ENCODE data around the gene BACH2. TPM values are rescaled to one million over a fixed set of nuclear protein-coding genes. Genes with fewer than 3 reads are reported as not detected.
"Not testable (repeated sequence)": the region's sequence is repeated elsewhere in the genome, so short reads cannot be mapped to it uniquely, and the experiment has no call there.

The BACH2 gene
- total and polyA plus RNA-seq, 4 donors = 0.78 to 17.4 (median 3.2) TPM

DNA sequence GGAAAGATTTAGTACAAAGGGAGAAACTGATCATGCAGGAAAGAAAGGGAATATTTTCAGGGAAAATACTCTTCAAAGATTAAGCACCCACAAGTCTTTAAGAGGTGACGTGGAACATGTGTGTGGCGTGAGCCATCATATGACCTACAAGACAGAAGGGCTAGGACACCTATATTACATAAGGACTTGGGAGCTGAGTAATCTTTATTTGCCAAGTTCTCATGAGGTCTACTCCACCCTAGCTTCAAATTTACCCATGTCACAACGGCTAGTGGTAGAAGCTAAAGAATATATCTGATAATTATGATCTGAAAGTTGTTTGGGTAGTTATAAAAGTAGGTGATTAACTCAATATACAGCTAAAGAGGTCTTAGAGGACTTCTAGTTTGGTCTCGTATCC, 234.6 kb downstream of the BACH2 start:
- DNase-seq (no peak), ATAC-seq (ENCODE audit: insufficient read depth, low FRiP score) (no peak)
- 71 to 85% methylated on average over 4 of the region's 4 CpGs for WGBS, 2 donors

GRCh38 chr6:90059178-90059577, 237.5 kb downstream of the BACH2 start:
- not testable (repeated sequence) for H3K9ac ChIP-seq (ENCODE audit: insufficient read depth in 1 of 2, low read length in 2 of 2)

More for the DNA sequence above, 234.6 kb downstream of the BACH2 start:
- H3K27me3 ChIP-seq (ENCODE audit: control insufficient read depth in 3 of 3, insufficient read depth in 3 of 3, low read length in 2 of 3) = no peaks in the 10 kb centered on the region
- TF ChIP-seq, protein P1, sequence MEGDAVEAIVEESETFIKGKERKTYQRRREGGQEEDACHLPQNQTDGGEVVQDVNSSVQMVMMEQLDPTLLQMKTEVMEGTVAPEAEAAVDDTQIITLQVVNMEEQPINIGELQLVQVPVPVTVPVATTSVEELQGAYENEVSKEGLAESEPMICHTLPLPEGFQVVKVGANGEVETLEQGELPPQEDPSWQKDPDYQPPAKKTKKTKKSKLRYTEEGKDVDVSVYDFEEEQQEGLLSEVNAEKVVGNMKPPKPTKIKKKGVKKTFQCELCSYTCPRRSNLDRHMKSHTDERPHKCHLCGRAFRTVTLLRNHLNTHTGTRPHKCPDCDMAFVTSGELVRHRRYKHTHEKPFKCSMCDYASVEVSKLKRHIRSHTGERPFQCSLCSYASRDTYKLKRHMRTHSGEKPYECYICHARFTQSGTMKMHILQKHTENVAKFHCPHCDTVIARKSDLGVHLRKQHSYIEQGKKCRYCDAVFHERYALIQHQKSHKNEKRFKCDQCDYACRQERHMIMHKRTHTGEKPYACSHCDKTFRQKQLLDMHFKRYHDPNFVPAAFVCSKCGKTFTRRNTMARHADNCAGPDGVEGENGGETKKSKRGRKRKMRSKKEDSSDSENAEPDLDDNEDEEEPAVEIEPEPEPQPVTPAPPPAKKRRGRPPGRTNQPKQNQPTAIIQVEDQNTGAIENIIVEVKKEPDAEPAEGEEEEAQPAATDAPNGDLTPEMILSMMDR (IDR thresholded peaks at IDR 0.05; ENCODE audit: control extremely low read depth, extremely low read depth) = no peak
- no peak overlapping the region for H3K27ac ChIP-seq (ENCODE audit: low read depth in 1 of 2, low read length in 1 of 2)
- H3K9me3 ChIP-seq (ENCODE audit: control insufficient read depth in 4 of 4, insufficient read depth in 3 of 4, low read length in 3 of 4) = peaks cover 0 to 2% (median 0%) of the 10 kb centered on the region in 4 donors
- no peak overlapping the region for H3K4me3 ChIP-seq
- peaks cover 0 to 10% (median 0%) of the 10 kb centered on the region in 5 donors for H3K4me1 ChIP-seq (ENCODE audit: control insufficient read depth in 5 of 5, insufficient read depth in 5 of 5, low read length in 5 of 5)
- no peak overlapping the region for H3K9ac ChIP-seq (ENCODE audit: insufficient read depth in 1 of 2, low read length in 2 of 2)
- H3K36me3 ChIP-seq (ENCODE audit: control insufficient read depth in 4 of 4, insufficient read depth in 4 of 4, low read length in 4 of 4) = no peaks in the 10 kb centered on the region

DNA sequence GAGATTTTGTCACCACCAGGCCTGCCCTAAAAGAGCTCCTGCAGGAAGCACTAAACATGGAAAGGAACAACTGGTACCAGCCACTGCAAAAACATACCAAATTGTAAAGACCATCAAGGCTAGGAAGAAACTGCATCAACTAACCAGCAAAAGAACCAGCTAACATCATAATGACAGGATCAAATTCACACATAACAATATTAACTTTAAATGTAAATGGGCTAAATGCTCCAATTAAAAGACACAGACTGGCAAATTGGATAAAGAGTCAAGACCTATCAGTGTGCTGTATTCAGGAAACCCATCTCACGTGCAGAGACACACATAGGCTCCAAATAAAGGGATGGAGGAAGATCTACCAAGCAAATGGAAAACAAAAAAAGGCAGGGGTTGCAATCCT, 240.7 kb downstream of the BACH2 start:
- not testable (repeated sequence) for H3K4me3 ChIP-seq; DNase-seq; H3K27me3 ChIP-seq (ENCODE audit: control insufficient read depth in 3 of 3, insufficient read depth in 3 of 3, low read length in 2 of 3); H3K9me3 ChIP-seq (ENCODE audit: control insufficient read depth in 4 of 4, insufficient read depth in 3 of 4, low read length in 3 of 4); ATAC-seq (ENCODE audit: insufficient read depth, low FRiP score); H3K27ac ChIP-seq (ENCODE audit: low read depth in 1 of 2, low read length in 1 of 2); H3K4me1 ChIP-seq (ENCODE audit: control insufficient read depth in 5 of 5, insufficient read depth in 5 of 5, low read length in 5 of 5); H3K9ac ChIP-seq (ENCODE audit: insufficient read depth in 1 of 2, low read length in 2 of 2); H3K36me3 ChIP-seq (ENCODE audit: control insufficient read depth in 4 of 4, insufficient read depth in 4 of 4, low read length in 4 of 4)
- WGBS, 2 donors = 90 to 100% methylated on average over 1 of the region's 1 CpG

More at GRCh38 chr6:90059178-90059577, 237.5 kb downstream of the BACH2 start:
- not testable (repeated sequence) for DNase-seq; H3K27ac ChIP-seq (ENCODE audit: low read depth in 1 of 2, low read length in 1 of 2); H3K9me3 ChIP-seq (ENCODE audit: control insufficient read depth in 4 of 4, insufficient read depth in 3 of 4, low read length in 3 of 4); ATAC-seq (ENCODE audit: insufficient read depth, low FRiP score); H3K36me3 ChIP-seq (ENCODE audit: control insufficient read depth in 4 of 4, insufficient read depth in 4 of 4, low read length in 4 of 4); H3K4me3 ChIP-seq; H3K27me3 ChIP-seq (ENCODE audit: control insufficient read depth in 3 of 3, insufficient read depth in 3 of 3, low read length in 2 of 3)
- H3K4me1 ChIP-seq (ENCODE audit: control insufficient read depth in 5 of 5, insufficient read depth in 5 of 5, low read length in 5 of 5) = peaks cover 0 to 10% (median 0%) of the 10 kb centered on the region in 5 donors
- 79 to 87% methylated on average over 3 of the region's 3 CpGs for WGBS, 2 donors

DNA sequence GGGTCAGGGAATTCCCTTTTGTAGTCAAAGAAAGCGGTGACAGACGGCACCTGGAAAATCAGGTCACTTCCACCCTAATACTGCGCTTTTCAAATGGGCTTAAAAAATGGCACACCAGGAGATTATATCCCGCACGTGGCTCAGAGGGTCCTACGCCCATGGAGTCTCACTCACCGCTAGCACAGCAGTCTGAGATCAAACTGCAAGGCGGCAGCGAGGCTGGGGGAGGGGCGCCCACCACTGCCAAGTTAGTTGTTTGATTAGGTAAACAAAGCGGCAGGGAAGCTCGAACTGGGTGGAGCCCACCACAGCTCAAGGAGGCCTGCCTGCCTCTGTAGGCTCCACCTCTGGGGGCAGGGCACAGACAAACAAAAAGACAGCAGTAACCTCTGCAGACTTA, 242.4 kb downstream of the BACH2 start:
- not testable (repeated sequence) for ATAC-seq (ENCODE audit: insufficient read depth, low FRiP score)

DNA sequence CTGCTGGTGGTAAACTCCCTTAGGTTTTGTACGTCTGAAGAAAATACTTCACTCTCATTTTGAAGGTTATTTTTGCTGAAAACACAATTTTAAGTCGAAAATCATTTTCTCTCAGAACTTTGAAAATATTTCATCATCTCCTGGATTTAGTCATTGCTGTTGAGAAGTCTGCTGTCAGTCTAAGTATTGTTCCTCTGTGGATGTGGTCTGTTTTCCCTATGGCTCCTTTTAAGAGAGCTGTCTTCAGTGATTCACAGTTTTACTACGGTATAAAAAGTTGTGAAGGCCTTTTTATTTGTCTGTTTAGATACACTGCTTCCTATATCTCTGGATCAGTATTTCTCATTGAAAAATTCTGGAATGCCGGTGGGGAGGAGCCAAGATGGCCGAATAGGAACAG, 243.0 kb downstream of the BACH2 start:
- TF ChIP-seq, protein P1 (IDR thresholded peaks at IDR 0.05; ENCODE audit: control extremely low read depth, extremely low read depth) = no peak
- no peak for DNase-seq
- no peak overlapping the region for H3K27ac ChIP-seq (ENCODE audit: low read depth in 1 of 2, low read length in 1 of 2)
- no peak for ATAC-seq (ENCODE audit: insufficient read depth, low FRiP score)
- H3K27me3 ChIP-seq (ENCODE audit: control insufficient read depth in 3 of 3, insufficient read depth in 3 of 3, low read length in 2 of 3) = no peaks in the 10 kb centered on the region
- no peak overlapping the region for H3K4me3 ChIP-seq
- no peaks in the 10 kb centered on the region for H3K36me3 ChIP-seq (ENCODE audit: control insufficient read depth in 4 of 4, insufficient read depth in 4 of 4, low read length in 4 of 4)
- peaks cover 0 to 5% (median 0%) of the 10 kb centered on the region in 4 donors for H3K9me3 ChIP-seq (ENCODE audit: control insufficient read depth in 4 of 4, insufficient read depth in 3 of 4, low read length in 3 of 4)
- H3K9ac ChIP-seq (ENCODE audit: insufficient read depth in 1 of 2, low read length in 2 of 2) = no peak overlapping the region
- peaks cover 0 to 11% (median 0%) of the 10 kb centered on the region in 5 donors for H3K4me1 ChIP-seq (ENCODE audit: control insufficient read depth in 5 of 5, insufficient read depth in 5 of 5, low read length in 5 of 5)
- WGBS, 2 donors = 93 to 97% methylated on average over 5 of the region's 5 CpGs

More for the DNA sequence above, 242.4 kb downstream of the BACH2 start:
- H3K4me3 ChIP-seq; H3K9ac ChIP-seq (ENCODE audit: insufficient read depth in 1 of 2, low read length in 2 of 2); H3K27ac ChIP-seq (ENCODE audit: low read depth in 1 of 2, low read length in 1 of 2); H3K4me1 ChIP-seq (ENCODE audit: control insufficient read depth in 5 of 5, insufficient read depth in 5 of 5, low read length in 5 of 5); H3K27me3 ChIP-seq (ENCODE audit: control insufficient read depth in 3 of 3, insufficient read depth in 3 of 3, low read length in 2 of 3); DNase-seq; H3K36me3 ChIP-seq (ENCODE audit: control insufficient read depth in 4 of 4, insufficient read depth in 4 of 4, low read length in 4 of 4); H3K9me3 ChIP-seq (ENCODE audit: control insufficient read depth in 4 of 4, insufficient read depth in 3 of 4, low read length in 3 of 4): not testable (repeated sequence)
- WGBS, 2 donors = 93 to 95% methylated on average over 12 of the region's 12 CpGs
